GM19035 (cell line): ENCODE data around the gene SYCP2.

Experiments used
- ATAC-seq: cut with Tn5 transposase; IDR thresholded peaks from one replicate; pipeline ENCODE4 v1.9.1; 2021; ENCODE audit not compliant: unreplicated experiment

Gene SYCP2

DNA sequence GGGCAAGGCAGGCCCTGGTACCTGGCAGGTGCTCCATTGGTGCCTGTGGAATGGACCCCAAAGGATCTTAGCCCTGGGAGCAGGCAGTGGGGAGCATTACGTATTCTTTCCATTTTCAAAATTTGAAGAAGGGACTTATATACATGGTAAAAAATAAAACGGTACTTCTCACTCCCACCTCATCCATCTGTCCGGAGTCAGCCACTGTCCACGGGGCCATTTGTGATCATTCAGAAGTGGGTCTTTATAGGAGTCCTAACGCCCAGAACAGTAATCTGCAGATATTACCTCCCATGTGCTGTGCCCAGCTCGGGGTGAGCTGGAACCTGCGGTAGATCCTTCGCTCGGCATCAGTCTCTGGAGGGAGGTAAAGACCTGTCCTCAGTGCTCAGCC is 110.4 kb downstream of the SYCP2 start:
- ATAC-seq, result no peak

DNA sequence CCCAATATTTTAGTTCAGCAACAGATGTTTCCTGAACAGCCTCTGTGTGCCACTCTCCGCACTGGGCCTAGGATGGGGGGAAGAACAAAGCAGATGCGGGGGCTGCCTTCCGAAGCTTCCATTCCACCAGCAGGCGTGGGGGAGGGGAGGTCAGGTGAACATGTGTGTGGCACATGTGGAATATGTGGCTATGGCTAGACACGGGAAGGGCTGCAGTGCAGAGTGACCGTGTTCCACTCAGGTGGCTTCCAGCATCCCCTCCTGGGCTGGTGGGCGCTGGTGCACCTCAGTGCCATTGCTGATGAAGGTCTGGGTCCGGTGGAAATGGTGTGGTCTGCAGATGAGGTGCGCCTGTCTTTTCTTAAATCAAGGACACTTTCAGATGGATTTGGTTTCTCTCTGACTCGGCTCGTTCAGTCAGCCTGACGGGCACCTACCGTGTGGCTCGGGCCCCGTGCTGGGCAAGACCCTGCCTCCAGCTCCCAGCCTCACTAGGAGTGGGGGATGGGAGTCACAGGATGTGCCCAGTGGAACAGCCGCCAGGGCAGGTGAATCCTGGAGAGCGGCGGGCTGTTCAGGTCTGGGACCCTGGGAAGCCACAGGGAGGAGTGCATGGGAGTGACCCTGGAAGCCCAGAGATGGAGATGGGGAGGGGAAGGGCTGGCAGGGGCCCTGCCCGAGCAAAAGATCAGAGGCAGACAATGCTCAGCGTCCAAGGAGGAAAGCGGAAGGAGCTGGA is 111.0 kb downstream of the SYCP2 start:
- ATAC-seq, result no peak

DNA sequence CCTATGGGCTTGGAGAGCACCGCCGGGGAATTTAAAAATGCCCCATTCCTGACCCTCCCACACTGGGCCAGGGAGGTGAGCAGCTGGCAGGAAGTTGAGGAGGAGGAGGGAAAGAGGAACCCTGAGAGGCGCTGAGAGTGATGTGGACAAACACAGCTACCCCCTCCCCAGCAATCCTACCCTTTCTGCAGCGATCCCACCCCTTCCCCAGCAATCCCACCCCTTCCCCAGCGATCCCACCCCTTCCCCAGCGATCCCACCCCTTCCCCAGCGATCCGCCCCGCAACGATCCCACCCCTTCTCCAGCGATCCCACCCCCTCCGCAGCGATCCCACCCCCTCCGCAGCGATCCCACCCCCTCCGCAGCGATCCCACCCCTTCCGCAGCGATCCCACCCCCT is 111.6 kb downstream of the SYCP2 start:
- ATAC-seq, result no peak

DNA sequence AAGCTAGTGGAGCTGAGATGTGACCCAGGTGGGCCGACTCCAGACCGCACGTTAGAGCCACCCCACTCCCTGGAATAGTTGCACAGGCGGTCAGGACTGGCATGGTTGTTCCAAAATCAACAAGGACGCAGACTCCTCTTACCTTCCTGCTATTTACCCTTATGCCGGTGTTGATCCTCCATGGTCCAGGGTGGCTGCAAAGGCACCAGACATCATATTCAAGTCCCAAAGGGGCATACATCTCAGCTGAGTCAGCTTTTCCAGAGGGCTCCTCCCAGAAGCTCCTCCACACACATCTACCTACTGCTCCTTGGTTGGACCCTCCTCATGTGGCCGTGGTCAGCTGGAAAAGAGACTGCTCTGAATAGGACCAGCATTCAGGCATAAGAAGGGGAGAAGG is 112.2 kb downstream of the SYCP2 start:
- no peak for ATAC-seq

- ATAC-seq, result no peak
Observed at GRCh38 chr20:59820204-59821041, 113.0 kb downstream of the SYCP2 start.

GRCh38 chr20:59819496-59820203 is 113.8 kb downstream of the SYCP2 start:
- no peak for ATAC-seq

DNA sequence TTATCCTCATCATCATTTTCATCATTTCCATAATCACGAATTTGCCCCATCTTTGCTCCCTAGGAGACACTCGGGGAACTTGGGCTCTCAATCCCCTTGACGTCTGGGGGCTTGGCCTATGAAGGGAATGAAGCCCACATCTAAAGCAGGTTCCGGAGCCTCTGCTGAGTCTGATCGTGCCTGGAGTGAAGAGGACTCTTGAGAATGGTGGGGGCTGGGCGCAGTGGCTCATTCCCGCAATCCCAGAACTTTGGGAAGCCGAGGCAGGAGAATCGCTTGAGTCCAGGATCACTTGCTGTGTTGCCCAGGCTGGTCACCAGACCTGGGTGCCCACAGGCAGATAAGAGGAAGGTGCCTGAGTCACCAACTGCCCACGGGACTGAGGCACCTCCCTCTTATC is 114.5 kb downstream of the SYCP2 start:
- ATAC-seq, result no peak

DNA sequence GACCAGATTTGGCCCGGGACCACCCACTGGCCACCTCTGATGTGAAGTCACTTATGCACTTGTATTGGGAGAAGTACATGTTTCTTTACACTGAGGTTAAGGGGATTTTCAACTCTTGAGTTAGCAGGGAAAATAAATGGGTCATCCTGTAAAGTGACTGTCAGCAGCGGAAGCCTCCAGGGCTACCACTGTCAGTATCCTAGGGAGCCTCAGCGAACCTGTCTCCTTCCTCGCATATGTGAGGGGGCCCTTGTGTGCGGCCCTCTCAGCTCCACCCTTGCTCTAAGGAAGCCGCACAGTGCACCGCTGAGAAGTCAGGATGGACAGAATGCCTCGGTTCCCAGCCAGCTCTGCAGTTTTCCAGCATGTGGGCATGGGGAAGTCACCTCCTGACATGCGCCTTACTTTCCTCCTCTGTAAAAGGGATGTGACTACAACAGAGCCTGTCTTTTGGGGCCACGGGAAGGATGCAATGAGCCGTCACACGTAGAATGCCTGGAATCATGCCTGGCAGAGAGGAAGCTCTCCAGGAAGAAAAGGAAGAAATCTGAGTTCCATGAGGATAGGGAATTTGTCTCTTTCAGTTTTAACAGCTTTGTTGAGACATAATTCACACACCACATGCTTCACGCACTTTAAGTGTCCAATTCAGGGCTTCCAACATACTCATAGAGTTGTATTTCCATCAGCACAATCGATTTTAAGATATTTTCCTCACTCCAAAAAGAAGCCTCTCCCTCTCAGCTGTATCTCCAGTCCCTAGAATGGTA is 115.4 kb downstream of the SYCP2 start:
- no peak for ATAC-seq

GRCh38 chr20:59817406-59817805 is 116.0 kb downstream of the SYCP2 start:
- ATAC-seq, result no peak

- ATAC-seq, result no peak
Observed at GRCh38 chr20:59816146-59816738, 117.2 kb downstream of the SYCP2 start.

DNA sequence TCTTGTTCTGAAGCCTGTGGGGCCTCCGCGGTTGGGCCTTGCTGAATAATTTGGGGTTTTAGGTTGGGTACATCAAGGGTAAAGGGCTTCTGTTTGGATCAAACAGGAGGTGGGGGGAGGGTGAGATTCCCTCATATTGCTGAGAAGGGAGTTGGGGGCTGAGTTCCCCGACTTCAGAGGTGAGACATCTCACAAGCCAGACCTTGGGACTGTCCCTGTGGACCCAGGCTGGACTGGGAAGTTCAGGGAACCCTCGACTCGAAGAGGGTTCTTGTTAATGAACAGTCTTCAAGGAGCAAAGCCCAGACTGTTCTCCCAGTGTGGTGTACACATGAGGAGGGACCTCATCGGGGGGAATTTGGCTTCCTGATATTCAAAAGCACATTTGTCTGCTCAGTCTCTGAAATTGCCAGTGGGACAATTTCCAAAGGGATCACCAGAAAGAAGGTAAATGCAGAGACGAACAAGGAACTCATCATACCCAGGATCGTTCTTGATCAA is 118.5 kb downstream of the SYCP2 start:
- ATAC-seq, result no peak

DNA sequence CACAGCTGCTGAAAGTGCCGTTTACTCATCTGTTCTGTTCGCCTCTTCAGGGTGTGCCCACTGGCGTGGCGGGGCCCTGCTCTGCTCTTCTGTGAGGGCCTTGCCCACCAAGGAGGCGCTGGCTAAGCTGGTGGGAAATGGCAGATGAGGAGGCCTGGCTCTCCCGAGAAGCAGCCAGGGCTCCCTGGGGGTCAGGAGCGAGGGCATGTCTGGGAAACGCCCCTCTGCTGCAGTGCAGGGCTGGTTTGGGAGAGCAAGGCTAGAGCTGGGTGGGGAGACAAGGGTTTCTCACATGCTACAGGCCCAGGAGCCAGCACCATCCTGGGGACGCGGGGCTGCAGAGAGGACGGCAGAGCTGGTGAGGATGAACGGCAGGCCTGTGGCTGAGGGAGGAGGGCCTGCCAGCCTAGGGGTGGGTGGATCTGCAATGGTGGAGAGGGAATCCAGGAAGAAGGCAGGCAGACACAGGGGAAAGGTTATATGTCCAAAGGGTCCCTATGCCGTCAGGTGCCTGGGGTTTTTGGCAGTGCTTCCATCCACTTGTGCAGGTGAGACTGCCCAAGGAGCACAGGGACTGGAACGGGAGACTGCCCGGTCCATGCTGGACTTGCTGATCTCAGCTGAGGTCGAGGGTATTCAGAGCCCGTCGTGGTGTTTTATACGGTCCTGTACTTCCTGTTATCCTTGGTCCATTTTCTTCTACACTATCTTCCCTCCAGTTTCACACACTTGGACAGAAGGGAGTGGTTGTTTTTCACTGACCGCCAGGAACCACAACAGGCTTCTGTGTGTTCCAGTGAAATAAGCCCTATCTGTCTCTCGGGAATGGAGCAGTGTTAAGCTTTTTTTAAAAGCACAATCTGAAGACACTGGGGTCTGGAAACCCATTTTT is 119.2 kb downstream of the SYCP2 start:
- ATAC-seq, result no peak
